OCI-LY1 (cell line): Measurements from ENCODE around the gene GBE1.

Experiments
- EZH2 ChIP-seq: fragments of 200-600 bp; sonication (generic), shearing (Covaris generic); IDR thresholded peaks from 2 replicates; pipeline ENCODE4 v1.8.0; 2017; ENCODE audit warnings: borderline replicate concordance, mixed run types, mild to moderate bottlenecking, antibody characterized with exemption, low read length, moderate library complexity, mixed read lengths
- TF ChIP-seq, protein P1 (sequence below): fragments of 200-600 bp; sonication (generic), shearing (Covaris generic); IDR thresholded peaks from 2 replicates; pipeline ENCODE4 v1.5.1; 2017; ENCODE audit warnings: mild to moderate bottlenecking, antibody characterized with exemption, low read length, moderate library complexity, mixed read lengths

DNA sequence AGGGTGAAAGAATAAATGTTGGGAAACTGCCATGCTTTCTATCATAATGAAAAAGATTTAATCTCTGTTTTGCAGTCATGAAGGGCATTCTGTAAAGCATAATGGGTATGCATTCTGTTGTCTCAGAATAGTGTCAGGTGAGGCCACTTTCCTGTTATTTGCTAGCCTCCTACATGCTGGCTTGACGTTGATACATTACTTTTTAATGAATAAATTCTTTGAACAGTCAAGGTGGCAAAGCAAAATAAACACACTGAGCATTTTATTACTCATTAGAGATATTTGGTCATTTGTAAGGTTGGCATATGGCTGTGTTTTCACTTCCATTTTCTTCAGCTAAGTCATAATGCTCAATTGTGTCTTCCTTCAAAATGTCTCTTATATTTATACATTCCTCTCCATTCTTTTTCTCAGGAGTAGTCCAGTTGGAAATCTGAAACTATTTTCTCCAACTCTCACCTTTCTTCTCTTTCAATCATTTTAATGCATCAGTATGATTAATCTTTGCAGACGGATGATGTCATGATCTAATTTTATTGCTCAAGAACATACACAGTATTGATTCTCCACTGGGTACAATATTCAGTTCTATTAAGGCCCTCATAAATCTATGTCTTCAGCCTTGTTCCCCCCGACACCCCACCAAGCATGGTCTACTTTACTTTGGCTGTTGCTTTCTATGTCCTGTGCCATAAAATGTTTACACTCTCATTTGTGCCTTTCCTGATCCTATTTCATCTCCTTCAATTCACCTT is 290.7 kb downstream of the GBE1 start:
- TF ChIP-seq, protein P1, sequence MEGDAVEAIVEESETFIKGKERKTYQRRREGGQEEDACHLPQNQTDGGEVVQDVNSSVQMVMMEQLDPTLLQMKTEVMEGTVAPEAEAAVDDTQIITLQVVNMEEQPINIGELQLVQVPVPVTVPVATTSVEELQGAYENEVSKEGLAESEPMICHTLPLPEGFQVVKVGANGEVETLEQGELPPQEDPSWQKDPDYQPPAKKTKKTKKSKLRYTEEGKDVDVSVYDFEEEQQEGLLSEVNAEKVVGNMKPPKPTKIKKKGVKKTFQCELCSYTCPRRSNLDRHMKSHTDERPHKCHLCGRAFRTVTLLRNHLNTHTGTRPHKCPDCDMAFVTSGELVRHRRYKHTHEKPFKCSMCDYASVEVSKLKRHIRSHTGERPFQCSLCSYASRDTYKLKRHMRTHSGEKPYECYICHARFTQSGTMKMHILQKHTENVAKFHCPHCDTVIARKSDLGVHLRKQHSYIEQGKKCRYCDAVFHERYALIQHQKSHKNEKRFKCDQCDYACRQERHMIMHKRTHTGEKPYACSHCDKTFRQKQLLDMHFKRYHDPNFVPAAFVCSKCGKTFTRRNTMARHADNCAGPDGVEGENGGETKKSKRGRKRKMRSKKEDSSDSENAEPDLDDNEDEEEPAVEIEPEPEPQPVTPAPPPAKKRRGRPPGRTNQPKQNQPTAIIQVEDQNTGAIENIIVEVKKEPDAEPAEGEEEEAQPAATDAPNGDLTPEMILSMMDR = no peak
- no peak for TF ChIP-seq EZH2
